HepG2 (cell line): ENCODE data around the gene RNF208. TPM values are rescaled to one million over a fixed set of nuclear protein-coding genes. Genes with fewer than 3 reads are reported as not detected.

Source experiments
- E2F5 ChIP-seq: sonication (generic); formaldehyde crosslinking; conservative IDR thresholded peaks from 2 replicates; pipeline ENCODE4 v1.4.0; 2020; ENCODE audit warnings: missing genetic modification reagents
- HMGA1 ChIP-seq: sonication (generic); formaldehyde crosslinking; conservative IDR thresholded peaks from 2 replicates; pipeline ENCODE4 v1.4.0; 2020; ENCODE audit warnings: missing genetic modification reagents
- HMGXB3 ChIP-seq: sonication (generic); formaldehyde crosslinking; IDR thresholded peaks from 2 replicates; pipeline ENCODE4 v1.4.0; 2020; ENCODE audit warnings: missing genetic modification reagents, borderline replicate concordance
- IRF2 ChIP-seq: IDR thresholded peaks from 2 replicates; pipeline ENCODE4 v1.6.1; 2018; ENCODE audit warnings: missing genetic modification reagents, missing compliant biosample characterization
- MTERF4 ChIP-seq: sonication (generic); formaldehyde crosslinking; IDR thresholded peaks from 2 replicates; pipeline ENCODE4 v1.8.0; 2023; ENCODE audit warnings: mild to moderate bottlenecking, missing genetic modification reagents
- NR2F6 ChIP-seq, 2 experiments: IDR thresholded peaks; 2 replicates each; pipeline ENCODE4 v1.6.1; 2016; ENCODE audit warnings: antibody characterized with exemption in 1 of 2, mild to moderate bottlenecking in 1 of 2
- ZEB1 ChIP-seq: IDR thresholded peaks from 2 replicates; pipeline ENCODE4 v1.6.1; 2012; ENCODE audit warnings: mild to moderate bottlenecking, low read depth, inconsistent platforms; ENCODE audit not compliant: insufficient replicate concordance
- ZNF768 ChIP-seq: sonication (generic); formaldehyde crosslinking; IDR thresholded peaks from 2 replicates; pipeline ENCODE4 v1.4.0; 2020; ENCODE audit warnings: missing genetic modification reagents
- ZNF788 ChIP-seq: sonication (generic); formaldehyde crosslinking; IDR thresholded peaks from 2 replicates; pipeline ENCODE4 v1.5.0; 2020; ENCODE audit warnings: mild to moderate bottlenecking, missing genetic modification reagents, borderline replicate concordance
- polyA plus RNA-seq, 8 experiments: library from polyadenylated mRNA; depleted of rRNA in 3 of 8; stranded (reverse) in 7 of 8; unstranded in 1 of 8; fragments of >200 nt; fragmentation: Illumina TruSeq in 4 of 8; extraction: Trizol in 4 of 8; gene quantifications; 2 replicates each; pipeline versions ENCODE4 v1.2.1 to v1.2.3, GENCODE V29; 2011 to 2016; ENCODE audit warnings: low read depth in 4 of 8, missing spikeins in 1 of 8, mixed read lengths in 1 of 8; ENCODE audit not compliant: insufficient read depth in 1 of 8
- total RNA-seq, 5 experiments: library from RNA; depleted of rRNA; stranded (reverse); fragments of >200 nt; fragmentation: Illumina TruSeq; extraction: Trizol; gene quantifications; 2 replicates each; pipeline ENCODE4 v1.2.3, GENCODE V29; 2016; ENCODE audit warnings: low read depth in 1 of 5
- TF ChIP-seq, protein P1 (sequence below): sonication (generic); formaldehyde crosslinking; IDR thresholded peaks from 2 replicates; pipeline ENCODE4 v1.8.1; 2023; ENCODE audit warnings: mild to moderate bottlenecking, missing genetic modification reagents
- TF ChIP-seq, protein P2 (sequence below): sonication (generic); formaldehyde crosslinking; IDR thresholded peaks from 2 replicates; pipeline ENCODE4 v1.4.0; 2020; ENCODE audit warnings: missing genetic modification reagents, low read depth, mild to moderate bottlenecking, borderline replicate concordance
- TF ChIP-seq, protein P3 (sequence below): IDR thresholded peaks from 2 replicates; pipeline ENCODE4 v1.6.1; 2012; ENCODE audit warnings: low read depth, low read length, improper control_type of control experiment
- TF ChIP-seq, protein P4 (sequence below): sonication (generic); formaldehyde crosslinking; IDR thresholded peaks from 2 replicates; pipeline ENCODE4 v1.4.0; 2020; ENCODE audit warnings: missing genetic modification reagents, borderline replicate concordance
- TF ChIP-seq, protein P5 (sequence below): sonication (generic); formaldehyde crosslinking; IDR thresholded peaks from 2 replicates; pipeline ENCODE4 v1.8.1; 2023; ENCODE audit warnings: missing genetic modification reagents, mild to moderate bottlenecking, borderline replicate concordance

RNF208 gene
- total and polyA plus RNA-seq, 2 of the 13 experiments (the other 11 are each of a cell fraction or from before 2014, with no cell fraction given): 1.6 to 2.1 TPM

- TF ChIP-seq MTERF4 (CRISPR knock-in tag): no peak
- peak; percentile 99 for TF ChIP-seq ZNF768
- TF ChIP-seq, protein P1, sequence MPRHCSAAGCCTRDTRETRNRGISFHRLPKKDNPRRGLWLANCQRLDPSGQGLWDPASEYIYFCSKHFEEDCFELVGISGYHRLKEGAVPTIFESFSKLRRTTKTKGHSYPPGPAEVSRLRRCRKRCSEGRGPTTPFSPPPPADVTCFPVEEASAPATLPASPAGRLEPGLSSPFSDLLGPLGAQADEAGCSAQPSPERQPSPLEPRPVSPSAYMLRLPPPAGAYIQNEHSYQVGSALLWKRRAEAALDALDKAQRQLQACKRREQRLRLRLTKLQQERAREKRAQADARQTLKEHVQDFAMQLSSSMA (CRISPR knock-in tag): no peak
- no peak for TF ChIP-seq ZNF788 (CRISPR knock-in tag)
- TF ChIP-seq HMGA1: no peak
- TF ChIP-seq E2F5 (CRISPR knock-in tag): no peak
- TF ChIP-seq, protein P2, sequence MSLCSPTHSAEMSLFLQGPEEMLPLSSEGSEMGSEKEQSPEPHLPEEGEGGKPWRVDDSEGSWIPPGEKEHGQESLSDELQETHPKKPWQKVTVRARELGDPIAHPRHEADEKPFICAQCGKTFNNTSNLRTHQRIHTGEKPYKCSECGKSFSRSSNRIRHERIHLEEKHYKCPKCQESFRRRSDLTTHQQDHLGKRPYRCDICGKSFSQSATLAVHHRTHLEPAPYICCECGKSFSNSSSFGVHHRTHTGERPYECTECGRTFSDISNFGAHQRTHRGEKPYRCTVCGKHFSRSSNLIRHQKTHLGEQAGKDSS: no peak
- TF ChIP-seq ZEB1: peak; percentile 59
- no peak for TF ChIP-seq IRF2 (CRISPR knock-in tag)
- TF ChIP-seq, protein P3, sequence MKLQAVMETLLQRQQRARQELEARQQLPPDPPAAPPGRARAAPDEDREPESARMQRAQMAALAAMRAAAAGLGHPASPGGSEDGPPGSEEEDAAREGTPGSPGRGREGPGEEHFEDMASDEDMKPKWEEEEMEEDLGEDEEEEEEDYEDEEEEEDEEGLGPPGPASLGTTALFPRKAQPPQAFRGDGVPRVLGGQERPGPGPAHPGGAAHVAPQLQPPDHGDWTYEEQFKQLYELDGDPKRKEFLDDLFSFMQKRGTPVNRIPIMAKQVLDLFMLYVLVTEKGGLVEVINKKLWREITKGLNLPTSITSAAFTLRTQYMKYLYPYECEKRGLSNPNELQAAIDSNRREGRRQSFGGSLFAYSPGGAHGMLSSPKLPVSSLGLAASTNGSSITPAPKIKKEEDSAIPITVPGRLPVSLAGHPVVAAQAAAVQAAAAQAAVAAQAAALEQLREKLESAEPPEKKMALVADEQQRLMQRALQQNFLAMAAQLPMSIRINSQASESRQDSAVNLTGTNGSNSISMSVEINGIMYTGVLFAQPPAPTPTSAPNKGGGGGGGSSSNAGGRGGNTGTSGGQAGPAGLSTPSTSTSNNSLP: no peak
- TF ChIP-seq NR2F6 (IDR thresholded peaks at IDR 0.05): no peak
- peak; percentile 23; the same call in 1 of the 2 replicates for TF ChIP-seq NR2F6 (CRISPR knock-in tag; IDR thresholded peaks at IDR 0.05)
- TF ChIP-seq, protein P4, sequence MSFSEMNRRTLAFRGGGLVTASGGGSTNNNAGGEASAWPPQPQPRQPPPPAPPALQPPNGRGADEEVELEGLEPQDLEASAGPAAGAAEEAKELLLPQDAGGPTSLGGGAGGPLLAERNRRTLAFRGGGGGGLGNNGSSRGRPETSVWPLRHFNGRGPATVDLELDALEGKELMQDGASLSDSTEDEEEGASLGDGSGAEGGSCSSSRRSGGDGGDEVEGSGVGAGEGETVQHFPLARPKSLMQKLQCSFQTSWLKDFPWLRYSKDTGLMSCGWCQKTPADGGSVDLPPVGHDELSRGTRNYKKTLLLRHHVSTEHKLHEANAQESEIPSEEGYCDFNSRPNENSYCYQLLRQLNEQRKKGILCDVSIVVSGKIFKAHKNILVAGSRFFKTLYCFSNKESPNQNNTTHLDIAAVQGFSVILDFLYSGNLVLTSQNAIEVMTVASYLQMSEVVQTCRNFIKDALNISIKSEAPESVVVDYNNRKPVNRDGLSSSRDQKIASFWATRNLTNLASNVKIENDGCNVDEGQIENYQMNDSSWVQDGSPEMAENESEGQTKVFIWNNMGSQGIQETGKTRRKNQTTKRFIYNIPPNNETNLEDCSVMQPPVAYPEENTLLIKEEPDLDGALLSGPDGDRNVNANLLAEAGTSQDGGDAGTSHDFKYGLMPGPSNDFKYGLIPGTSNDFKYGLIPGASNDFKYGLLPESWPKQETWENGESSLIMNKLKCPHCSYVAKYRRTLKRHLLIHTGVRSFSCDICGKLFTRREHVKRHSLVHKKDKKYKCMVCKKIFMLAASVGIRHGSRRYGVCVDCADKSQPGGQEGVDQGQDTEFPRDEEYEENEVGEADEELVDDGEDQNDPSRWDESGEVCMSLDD: no peak
- no peak for TF ChIP-seq HMGXB3 (CRISPR knock-in tag)
- TF ChIP-seq, protein P5, sequence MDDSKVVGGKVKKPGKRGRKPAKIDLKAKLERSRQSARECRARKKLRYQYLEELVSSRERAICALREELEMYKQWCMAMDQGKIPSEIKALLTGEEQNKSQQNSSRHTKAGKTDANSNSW (CRISPR knock-in tag): no peak
Observed at GRCh38 chr9:137195525-137196220, 26.4 kb downstream of the RNF208 start (continued).
